Activated CD8-positive, alpha-beta memory T cell treated with anti-CD3 and anti-CD28 coated beads, Interleukin-2, amount 10 ng/mL, durations not matched to agents 7 days and 5 days (primary cell): ENCODE measurements around the gene PTPRT. TPM values are rescaled to one million over a fixed set of nuclear protein-coding genes. Genes with fewer than 3 reads are reported as not detected.

Source experiments
- ATAC-seq: fragments of 150-1000 bp; cut with Tn5 transposase; one replicate; pipeline ENCODE4 v1.10.0; 2021; ENCODE audit warnings: moderate library complexity
- CTCF ChIA-PET: fragments of 350-600 bp; sonication (Branson Sonifier 250); formaldehyde crosslinking; loops from one replicate; lab custom pipeline; 2021; ENCODE audit warnings: antibody characterized with exemption; lab: Charles Lee
- DNase-seq: peaks from one replicate; pipeline ENCODE4 v3.0.0-alpha.2; 2020
- H3K27ac Mint-ChIP-seq: one replicate; pipeline ENCODE4 v1.8.0; 2021; ENCODE audit warnings: mild to moderate bottlenecking, mixed read lengths
- H3K27me3 Mint-ChIP-seq: one replicate; pipeline ENCODE4 v1.8.0; 2021; ENCODE audit warnings: mixed read lengths
- H3K36me3 Mint-ChIP-seq: one replicate; pipeline ENCODE4 v1.8.0; 2021; ENCODE audit warnings: mild to moderate bottlenecking, mixed read lengths
- H3K4me1 Mint-ChIP-seq: one replicate; pipeline ENCODE4 v1.8.0; 2021; ENCODE audit warnings: mixed read lengths
- H3K4me3 Mint-ChIP-seq: one replicate; pipeline ENCODE4 v1.8.0; 2021; ENCODE audit warnings: mild to moderate bottlenecking, moderate library complexity, mixed read lengths
- H3K9me3 Mint-ChIP-seq: one replicate; pipeline ENCODE4 v1.8.0; 2022; ENCODE audit warnings: low read depth, mixed read lengths
- total RNA-seq, 2 experiments: library from RNA; stranded (reverse); gene quantifications; one replicate each; pipeline ENCODE4 v1.2.3, GENCODE V29; 2021

Gene PTPRT
- total RNA-seq, 2 experiments from 2014 or later: not detected

- DNase-seq (no peak), ATAC-seq (no peak)
- Mint-ChIP-seq H3K4me3 (no peak overlapping the region), H3K36me3 (no peaks in the 10 kb centered on the region), H3K27me3 (no peaks in the 10 kb centered on the region), H3K27ac (no peak overlapping the region), H3K4me1 (no peaks in the 10 kb centered on the region), H3K9me3 (peaks cover 2% of the 10 kb centered on the region)
- CTCF ChIA-PET: no interaction called here
Observed at GRCh38 chr20:42873259-42873658, 316.4 kb downstream of the PTPRT start.

- H3K27ac Mint-ChIP-seq: no peak overlapping the region
- CTCF ChIA-PET: no interaction called here
- H3K27me3 Mint-ChIP-seq: no peaks in the 10 kb centered on the region
- ATAC-seq (no peak), DNase-seq (no peak)
- peaks cover 5% of the 10 kb centered on the region for H3K9me3 Mint-ChIP-seq
- no peaks in the 10 kb centered on the region for H3K36me3 Mint-ChIP-seq
- no peak overlapping the region for H3K4me3 Mint-ChIP-seq
- no peaks in the 10 kb centered on the region for H3K4me1 Mint-ChIP-seq
Observed at GRCh38 chr20:42864116-42864515, 325.6 kb downstream of the PTPRT start.

GRCh38 chr20:42862446-42862845 is 327.3 kb downstream of the PTPRT start:
- no peaks in the 10 kb centered on the region for H3K36me3 Mint-ChIP-seq
- DNase-seq (no peak), ATAC-seq (no peak)
- CTCF ChIA-PET: no interaction called here
- H3K27ac Mint-ChIP-seq: no peak overlapping the region
- no peaks in the 10 kb centered on the region for H3K27me3 Mint-ChIP-seq
- no peak overlapping the region for H3K4me3 Mint-ChIP-seq
- peaks cover 2% of the 10 kb centered on the region for H3K9me3 Mint-ChIP-seq
- no peaks in the 10 kb centered on the region for H3K4me1 Mint-ChIP-seq

GRCh38 chr20:42857446-42857845 is 332.3 kb downstream of the PTPRT start:
- Mint-ChIP-seq H3K36me3 (no peaks in the 10 kb centered on the region), H3K4me3 (no peak overlapping the region), H3K27me3 (no peaks in the 10 kb centered on the region), H3K4me1 (no peaks in the 10 kb centered on the region), H3K9me3 (no peaks in the 10 kb centered on the region), H3K27ac (no peak overlapping the region)
- no peak for ATAC-seq
- CTCF ChIA-PET: no interaction called here
- DNase-seq: no peak

- H3K27ac Mint-ChIP-seq: no peak overlapping the region
- CTCF ChIA-PET: no interaction called here
- no peak for DNase-seq
- H3K36me3 Mint-ChIP-seq: no peaks in the 10 kb centered on the region
- H3K4me1 Mint-ChIP-seq: no peaks in the 10 kb centered on the region
- H3K9me3 Mint-ChIP-seq: peaks cover under 1% of the 10 kb centered on the region
- H3K4me3 Mint-ChIP-seq: no peak overlapping the region
- H3K27me3 Mint-ChIP-seq: no peaks in the 10 kb centered on the region
- no peak for ATAC-seq
Observed at GRCh38 chr20:42855896-42856295, 333.8 kb downstream of the PTPRT start.

GRCh38 chr20:42852691-42853090 is 337.0 kb downstream of the PTPRT start:
- Mint-ChIP-seq H3K27ac (no peak overlapping the region), H3K36me3 (no peaks in the 10 kb centered on the region), H3K9me3 (peaks cover 3% of the 10 kb centered on the region), H3K27me3 (no peaks in the 10 kb centered on the region), H3K4me3 (no peak overlapping the region), H3K4me1 (no peaks in the 10 kb centered on the region)
- no peak for DNase-seq
- CTCF ChIA-PET: no interaction called here
- no peak for ATAC-seq

- no peaks in the 10 kb centered on the region for H3K36me3 Mint-ChIP-seq
- no peaks in the 10 kb centered on the region for H3K4me1 Mint-ChIP-seq
- ATAC-seq (no peak), DNase-seq (no peak)
- H3K4me3 Mint-ChIP-seq: no peak overlapping the region
- H3K9me3 Mint-ChIP-seq: peaks cover 10% of the 10 kb centered on the region
- CTCF ChIA-PET: no interaction called here
- no peak overlapping the region for H3K27ac Mint-ChIP-seq
- no peaks in the 10 kb centered on the region for H3K27me3 Mint-ChIP-seq
Observed at GRCh38 chr20:42846784-42847490, 342.8 kb downstream of the PTPRT start.

- DNase-seq: no peak
- CTCF ChIA-PET: no interaction called here
- no peak overlapping the region for H3K27ac Mint-ChIP-seq
- H3K27me3 Mint-ChIP-seq: no peaks in the 10 kb centered on the region
- H3K36me3 Mint-ChIP-seq: no peaks in the 10 kb centered on the region
- H3K4me3 Mint-ChIP-seq: no peak overlapping the region
- no peak for ATAC-seq
- H3K9me3 Mint-ChIP-seq: peaks cover 7% of the 10 kb centered on the region
- H3K4me1 Mint-ChIP-seq: no peaks in the 10 kb centered on the region
Observed at GRCh38 chr20:42844751-42845150, 345.0 kb downstream of the PTPRT start.

GRCh38 chr20:42837456-42837855 is 352.2 kb downstream of the PTPRT start:
- Mint-ChIP-seq H3K4me1 (no peaks in the 10 kb centered on the region), H3K9me3 (peaks cover 3% of the 10 kb centered on the region), H3K27me3 (no peaks in the 10 kb centered on the region), H3K27ac (no peak overlapping the region), H3K4me3 (no peak overlapping the region), H3K36me3 (no peaks in the 10 kb centered on the region)
- ATAC-seq (no peak), DNase-seq (no peak)
- CTCF ChIA-PET: no interaction called here

GRCh38 chr20:42836339-42836738 is 353.4 kb downstream of the PTPRT start:
- Mint-ChIP-seq H3K36me3 (no peaks in the 10 kb centered on the region), H3K27ac (no peak overlapping the region), H3K27me3 (no peaks in the 10 kb centered on the region), H3K4me3 (no peak overlapping the region), H3K9me3 (peaks cover 3% of the 10 kb centered on the region), H3K4me1 (no peaks in the 10 kb centered on the region)
- no peak for DNase-seq
- CTCF ChIA-PET: no interaction called here
- ATAC-seq: no peak

GRCh38 chr20:42807876-42808275 is 381.8 kb downstream of the PTPRT start:
- ATAC-seq: no peak
- Mint-ChIP-seq H3K9me3 (peaks cover 9% of the 10 kb centered on the region), H3K4me3 (no peak overlapping the region), H3K27me3 (no peaks in the 10 kb centered on the region), H3K36me3 (no peaks in the 10 kb centered on the region), H3K4me1 (no peaks in the 10 kb centered on the region), H3K27ac (no peak overlapping the region)
- CTCF ChIA-PET: no interaction called here
- no peak for DNase-seq

- CTCF ChIA-PET: no interaction called here
- no peaks in the 10 kb centered on the region for H3K36me3 Mint-ChIP-seq
- ATAC-seq (no peak), DNase-seq (no peak)
- H3K27me3 Mint-ChIP-seq: no peaks in the 10 kb centered on the region
- peaks cover 2% of the 10 kb centered on the region for H3K9me3 Mint-ChIP-seq
- no peak overlapping the region for H3K4me3 Mint-ChIP-seq
- no peak overlapping the region for H3K27ac Mint-ChIP-seq
- H3K4me1 Mint-ChIP-seq: no peaks in the 10 kb centered on the region
Observed at GRCh38 chr20:42795111-42795695, 394.5 kb downstream of the PTPRT start.

GRCh38 chr20:42792052-42792451 is 397.7 kb downstream of the PTPRT start:
- H3K36me3 Mint-ChIP-seq: no peaks in the 10 kb centered on the region
- H3K4me1 Mint-ChIP-seq: no peaks in the 10 kb centered on the region
- no peaks in the 10 kb centered on the region for H3K27me3 Mint-ChIP-seq
- no peak overlapping the region for H3K4me3 Mint-ChIP-seq
- H3K27ac Mint-ChIP-seq: no peak overlapping the region
- peaks cover 2% of the 10 kb centered on the region for H3K9me3 Mint-ChIP-seq
- ATAC-seq: no peak
- CTCF ChIA-PET: no interaction called here
- no peak for DNase-seq

- no peak for DNase-seq
- ATAC-seq: no peak
- Mint-ChIP-seq H3K36me3 (no peaks in the 10 kb centered on the region), H3K4me1 (no peaks in the 10 kb centered on the region), H3K27ac (no peak overlapping the region), H3K9me3 (peaks cover 2% of the 10 kb centered on the region), H3K27me3 (no peaks in the 10 kb centered on the region), H3K4me3 (no peak overlapping the region)
- CTCF ChIA-PET: no interaction called here
Observed at GRCh38 chr20:42790111-42790510, 399.6 kb downstream of the PTPRT start.
